HepG2 (cell line): ENCODE measurements around the gene PRRT1. TPM values are rescaled to one million over a fixed set of nuclear protein-coding genes. Genes with fewer than 3 reads are reported as not detected.
A peak's percentile ranks its signal among the peaks of the same experiment; 100 is the strongest.

Experiments
- EEA1 ChIP-seq: sonication (generic); formaldehyde crosslinking; IDR thresholded peaks from 2 replicates; pipeline ENCODE4 v1.5.1; 2020; ENCODE audit warnings: mild to moderate bottlenecking, missing genetic modification reagents, borderline replicate concordance
- FOXA3 ChIP-seq: IDR thresholded peaks from 2 replicates; pipeline ENCODE4 v1.6.1; 2016; ENCODE audit warnings: missing genetic modification reagents, missing compliant biosample characterization
- PRPF4 ChIP-seq: fragments of 200-400 bp; formaldehyde crosslinking; IDR thresholded peaks from 2 replicates; pipeline ENCODE4 v1.6.1; 2016; ENCODE audit warnings: low read length, low read depth; ENCODE audit not compliant: poor library complexity, severe bottlenecking
- SSRP1 ChIP-seq: IDR thresholded peaks from 2 replicates; pipeline ENCODE4 v1.6.1; 2016; ENCODE audit warnings: control low read depth
- ZNF652 ChIP-seq: IDR thresholded peaks from 2 replicates; pipeline ENCODE4 v1.6.1; 2016; ENCODE audit warnings: low read depth, borderline replicate concordance
- polyA plus RNA-seq, 8 experiments: library from polyadenylated mRNA; depleted of rRNA in 3 of 8; stranded (reverse) in 7 of 8; unstranded in 1 of 8; fragments of >200 nt; fragmentation: Illumina TruSeq in 4 of 8; extraction: Trizol in 4 of 8; gene quantifications; 2 replicates each; pipeline versions ENCODE4 v1.2.1 to v1.2.3, GENCODE V29; 2011 to 2016; ENCODE audit warnings: low read depth in 4 of 8, missing spikeins in 1 of 8, mixed read lengths in 1 of 8; ENCODE audit not compliant: insufficient read depth in 1 of 8
- total RNA-seq, 5 experiments: library from RNA; depleted of rRNA; stranded (reverse); fragments of >200 nt; fragmentation: Illumina TruSeq; extraction: Trizol; gene quantifications; 2 replicates each; pipeline ENCODE4 v1.2.3, GENCODE V29; 2016; ENCODE audit warnings: low read depth in 1 of 5
- TF ChIP-seq, protein P1 (sequence below): sonication (generic); formaldehyde crosslinking; IDR thresholded peaks from 2 replicates; pipeline ENCODE4; 2020; ENCODE audit warnings: missing genetic modification reagents, mild to moderate bottlenecking, borderline replicate concordance
- TF ChIP-seq, protein P2 (sequence below): sonication (generic); formaldehyde crosslinking; IDR thresholded peaks from 2 replicates; pipeline ENCODE4 v1.5.0; 2020; ENCODE audit warnings: mild to moderate bottlenecking, missing genetic modification reagents
- TF ChIP-seq, protein P3 (sequence below), 2 experiments: fragments of 450-650 bp in 1 of 2; sonication (generic) in 1 of 2; formaldehyde crosslinking in 1 of 2; IDR thresholded peaks; 2 replicates each; pipeline versions ENCODE4 v1.6.1 to v1.8.0; 2016 to 2022; ENCODE audit warnings: antibody characterized with exemption in 1 of 2, mild to moderate bottlenecking in 1 of 2, missing genetic modification reagents in 1 of 2

The PRRT1 gene
- total and polyA plus RNA-seq, 2 of the 13 experiments (the other 11 are each of a cell fraction or from before 2014, with no cell fraction given), result 0.64 to 1.4 TPM

DNA sequence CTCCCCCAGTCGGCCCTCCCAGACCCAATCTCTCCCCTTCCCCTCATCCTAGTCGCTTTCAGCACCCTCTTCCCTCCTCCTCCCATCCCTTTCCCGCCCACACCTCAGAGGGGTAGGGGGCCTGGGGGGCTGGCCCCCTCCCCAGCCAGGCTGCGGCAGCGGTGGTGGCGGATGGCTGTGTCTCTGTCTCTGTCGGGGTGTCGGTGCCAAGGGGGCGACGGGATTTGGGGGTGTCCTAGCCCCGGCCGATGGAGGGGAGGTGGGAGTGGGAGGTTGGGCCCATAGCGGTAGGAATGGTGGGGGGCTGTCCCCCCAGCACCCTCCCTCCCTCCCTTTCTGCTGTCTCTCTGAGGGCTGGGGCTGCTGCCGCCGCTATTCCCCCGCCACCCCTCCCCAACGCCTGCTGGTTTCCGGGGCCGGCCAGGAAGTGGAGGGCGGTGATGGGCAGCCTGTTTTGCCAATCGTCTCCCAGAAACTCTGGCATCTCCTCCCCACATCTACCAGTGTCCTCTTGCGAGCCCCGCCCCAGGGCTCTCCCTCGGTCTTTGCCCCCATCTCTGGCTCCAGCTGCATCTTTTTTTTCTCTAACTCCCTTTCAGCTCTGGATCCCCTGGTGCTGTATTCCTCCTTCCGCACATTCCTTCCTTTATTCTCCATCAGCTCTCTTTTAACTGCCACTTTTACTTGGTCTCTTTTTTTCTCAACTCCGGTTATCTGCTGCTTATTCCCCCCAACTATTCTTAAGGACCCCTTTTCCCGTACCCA lies 24.2 kb upstream of the PRRT1 start, which contains the start of gene AGPAT1 (continued):
- TF ChIP-seq, protein P1, sequence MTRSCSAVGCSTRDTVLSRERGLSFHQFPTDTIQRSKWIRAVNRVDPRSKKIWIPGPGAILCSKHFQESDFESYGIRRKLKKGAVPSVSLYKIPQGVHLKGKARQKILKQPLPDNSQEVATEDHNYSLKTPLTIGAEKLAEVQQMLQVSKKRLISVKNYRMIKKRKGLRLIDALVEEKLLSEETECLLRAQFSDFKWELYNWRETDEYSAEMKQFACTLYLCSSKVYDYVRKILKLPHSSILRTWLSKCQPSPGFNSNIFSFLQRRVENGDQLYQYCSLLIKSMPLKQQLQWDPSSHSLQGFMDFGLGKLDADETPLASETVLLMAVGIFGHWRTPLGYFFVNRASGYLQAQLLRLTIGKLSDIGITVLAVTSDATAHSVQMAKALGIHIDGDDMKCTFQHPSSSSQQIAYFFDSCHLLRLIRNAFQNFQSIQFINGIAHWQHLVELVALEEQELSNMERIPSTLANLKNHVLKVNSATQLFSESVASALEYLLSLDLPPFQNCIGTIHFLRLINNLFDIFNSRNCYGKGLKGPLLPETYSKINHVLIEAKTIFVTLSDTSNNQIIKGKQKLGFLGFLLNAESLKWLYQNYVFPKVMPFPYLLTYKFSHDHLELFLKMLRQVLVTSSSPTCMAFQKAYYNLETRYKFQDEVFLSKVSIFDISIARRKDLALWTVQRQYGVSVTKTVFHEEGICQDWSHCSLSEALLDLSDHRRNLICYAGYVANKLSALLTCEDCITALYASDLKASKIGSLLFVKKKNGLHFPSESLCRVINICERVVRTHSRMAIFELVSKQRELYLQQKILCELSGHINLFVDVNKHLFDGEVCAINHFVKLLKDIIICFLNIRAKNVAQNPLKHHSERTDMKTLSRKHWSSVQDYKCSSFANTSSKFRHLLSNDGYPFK (CRISPR knock-in tag), result peak; percentile 43; the same call in 1 of the 2 replicates
- TF ChIP-seq SSRP1 (CRISPR knock-in tag) (peak; percentile 7; the same call in 1 of the 2 replicates), ZNF652 (no peak), FOXA3 (CRISPR knock-in tag) (peak; percentile 8; the same call in 1 of the 2 replicates), PRPF4 (no peak), EEA1 (peak; percentile 56; the same call in 1 of the 2 replicates)
- TF ChIP-seq, protein P2, sequence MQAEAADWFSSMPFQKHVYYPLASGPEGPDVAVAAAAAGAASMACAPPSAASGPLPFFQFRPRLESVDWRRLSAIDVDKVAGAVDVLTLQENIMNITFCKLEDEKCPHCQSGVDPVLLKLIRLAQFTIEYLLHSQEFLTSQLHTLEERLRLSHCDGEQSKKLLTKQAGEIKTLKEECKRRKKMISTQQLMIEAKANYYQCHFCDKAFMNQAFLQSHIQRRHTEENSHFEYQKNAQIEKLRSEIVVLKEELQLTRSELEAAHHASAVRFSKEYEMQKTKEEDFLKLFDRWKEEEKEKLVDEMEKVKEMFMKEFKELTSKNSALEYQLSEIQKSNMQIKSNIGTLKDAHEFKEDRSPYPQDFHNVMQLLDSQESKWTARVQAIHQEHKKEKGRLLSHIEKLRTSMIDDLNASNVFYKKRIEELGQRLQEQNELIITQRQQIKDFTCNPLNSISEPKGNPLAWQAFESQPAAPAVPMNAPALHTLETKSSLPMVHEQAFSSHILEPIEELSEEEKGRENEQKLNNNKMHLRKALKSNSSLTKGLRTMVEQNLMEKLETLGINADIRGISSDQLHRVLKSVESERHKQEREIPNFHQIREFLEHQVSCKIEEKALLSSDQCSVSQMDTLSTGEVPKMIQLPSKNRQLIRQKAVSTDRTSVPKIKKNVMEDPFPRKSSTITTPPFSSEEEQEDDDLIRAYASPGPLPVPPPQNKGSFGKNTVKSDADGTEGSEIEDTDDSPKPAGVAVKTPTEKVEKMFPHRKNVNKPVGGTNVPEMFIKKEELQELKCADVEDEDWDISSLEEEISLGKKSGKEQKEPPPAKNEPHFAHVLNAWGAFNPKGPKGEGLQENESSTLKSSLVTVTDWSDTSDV, result peak; percentile 71; the same call in 1 of the 2 replicates
- TF ChIP-seq, protein P3, sequence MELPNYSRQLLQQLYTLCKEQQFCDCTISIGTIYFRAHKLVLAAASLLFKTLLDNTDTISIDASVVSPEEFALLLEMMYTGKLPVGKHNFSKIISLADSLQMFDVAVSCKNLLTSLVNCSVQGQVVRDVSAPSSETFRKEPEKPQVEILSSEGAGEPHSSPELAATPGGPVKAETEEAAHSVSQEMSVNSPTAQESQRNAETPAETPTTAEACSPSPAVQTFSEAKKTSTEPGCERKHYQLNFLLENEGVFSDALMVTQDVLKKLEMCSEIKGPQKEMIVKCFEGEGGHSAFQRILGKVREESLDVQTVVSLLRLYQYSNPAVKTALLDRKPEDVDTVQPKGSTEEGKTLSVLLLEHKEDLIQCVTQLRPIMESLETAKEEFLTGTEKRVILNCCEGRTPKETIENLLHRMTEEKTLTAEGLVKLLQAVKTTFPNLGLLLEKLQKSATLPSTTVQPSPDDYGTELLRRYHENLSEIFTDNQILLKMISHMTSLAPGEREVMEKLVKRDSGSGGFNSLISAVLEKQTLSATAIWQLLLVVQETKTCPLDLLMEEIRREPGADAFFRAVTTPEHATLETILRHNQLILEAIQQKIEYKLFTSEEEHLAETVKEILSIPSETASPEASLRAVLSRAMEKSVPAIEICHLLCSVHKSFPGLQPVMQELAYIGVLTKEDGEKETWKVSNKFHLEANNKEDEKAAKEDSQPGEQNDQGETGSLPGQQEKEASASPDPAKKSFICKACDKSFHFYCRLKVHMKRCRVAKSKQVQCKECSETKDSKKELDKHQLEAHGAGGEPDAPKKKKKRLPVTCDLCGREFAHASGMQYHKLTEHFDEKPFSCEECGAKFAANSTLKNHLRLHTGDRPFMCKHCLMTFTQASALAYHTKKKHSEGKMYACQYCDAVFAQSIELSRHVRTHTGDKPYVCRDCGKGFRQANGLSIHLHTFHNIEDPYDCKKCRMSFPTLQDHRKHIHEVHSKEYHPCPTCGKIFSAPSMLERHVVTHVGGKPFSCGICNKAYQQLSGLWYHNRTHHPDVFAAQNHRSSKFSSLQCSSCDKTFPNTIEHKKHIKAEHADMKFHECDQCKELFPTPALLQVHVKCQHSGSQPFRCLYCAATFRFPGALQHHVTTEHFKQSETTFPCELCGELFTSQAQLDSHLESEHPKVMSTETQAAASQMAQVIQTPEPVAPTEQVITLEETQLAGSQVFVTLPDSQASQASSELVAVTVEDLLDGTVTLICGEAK (IDR thresholded peaks at IDR 0.05), result peak; percentile 68
- TF ChIP-seq, protein P3 (CRISPR knock-in tag; IDR thresholded peaks at IDR 0.05), result peak; percentile 19; the same call in 1 of the 2 replicates
